ENCODE data around the gene HOXC11.

DNA sequence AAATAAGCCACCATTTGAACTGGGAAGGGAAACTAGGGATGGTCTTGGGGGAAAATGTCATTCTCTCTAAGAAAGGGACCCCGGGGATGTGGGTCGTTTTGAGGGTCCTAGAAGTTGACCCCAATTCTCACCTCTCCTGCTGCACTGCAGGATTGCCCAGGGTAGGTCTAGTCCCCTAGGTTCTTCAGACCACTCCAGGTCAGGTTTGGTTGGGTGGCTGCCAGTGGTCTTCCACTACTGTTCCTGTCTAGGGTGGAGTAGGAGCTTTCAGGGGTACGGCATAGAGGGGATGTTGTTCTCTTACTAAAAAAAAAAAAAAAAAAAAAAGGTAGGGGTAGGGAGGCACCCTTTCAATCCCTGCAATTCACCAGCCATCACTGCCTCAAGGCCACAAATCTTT is 43.1 kb downstream of the HOXC11 start:
- TF ChIP-seq POLR2AphosphoS5 (IDR thresholded peaks at IDR 0.05) (no peak), POLR2A (IDR thresholded peaks at IDR 0.05) (no peak)

All from sigmoid colon (tissue), 4 donors.